ENCODE data around the gene TMUB1.

- TF ChIP-seq EZH2 (IDR thresholded peaks at IDR 0.05; ENCODE audit: borderline replicate concordance), result no peak
- TF ChIP-seq, protein P1, sequence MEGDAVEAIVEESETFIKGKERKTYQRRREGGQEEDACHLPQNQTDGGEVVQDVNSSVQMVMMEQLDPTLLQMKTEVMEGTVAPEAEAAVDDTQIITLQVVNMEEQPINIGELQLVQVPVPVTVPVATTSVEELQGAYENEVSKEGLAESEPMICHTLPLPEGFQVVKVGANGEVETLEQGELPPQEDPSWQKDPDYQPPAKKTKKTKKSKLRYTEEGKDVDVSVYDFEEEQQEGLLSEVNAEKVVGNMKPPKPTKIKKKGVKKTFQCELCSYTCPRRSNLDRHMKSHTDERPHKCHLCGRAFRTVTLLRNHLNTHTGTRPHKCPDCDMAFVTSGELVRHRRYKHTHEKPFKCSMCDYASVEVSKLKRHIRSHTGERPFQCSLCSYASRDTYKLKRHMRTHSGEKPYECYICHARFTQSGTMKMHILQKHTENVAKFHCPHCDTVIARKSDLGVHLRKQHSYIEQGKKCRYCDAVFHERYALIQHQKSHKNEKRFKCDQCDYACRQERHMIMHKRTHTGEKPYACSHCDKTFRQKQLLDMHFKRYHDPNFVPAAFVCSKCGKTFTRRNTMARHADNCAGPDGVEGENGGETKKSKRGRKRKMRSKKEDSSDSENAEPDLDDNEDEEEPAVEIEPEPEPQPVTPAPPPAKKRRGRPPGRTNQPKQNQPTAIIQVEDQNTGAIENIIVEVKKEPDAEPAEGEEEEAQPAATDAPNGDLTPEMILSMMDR (IDR thresholded peaks at IDR 0.05; ENCODE audit: poor library complexity), result no peak
These were observed 15.1 kb downstream of the TMUB1 start for GRCh38 chr7:151068069-151068773.

Data from hepatocyte (in vitro differentiated cells).